ENCODE results near the gene SHC3.

Gene SHC3

GRCh38 chr9:89154651-89155336, 23.8 kb downstream of the SHC3 start:
- no peak for DNase-seq (ENCODE audit: low read depth)

DNA sequence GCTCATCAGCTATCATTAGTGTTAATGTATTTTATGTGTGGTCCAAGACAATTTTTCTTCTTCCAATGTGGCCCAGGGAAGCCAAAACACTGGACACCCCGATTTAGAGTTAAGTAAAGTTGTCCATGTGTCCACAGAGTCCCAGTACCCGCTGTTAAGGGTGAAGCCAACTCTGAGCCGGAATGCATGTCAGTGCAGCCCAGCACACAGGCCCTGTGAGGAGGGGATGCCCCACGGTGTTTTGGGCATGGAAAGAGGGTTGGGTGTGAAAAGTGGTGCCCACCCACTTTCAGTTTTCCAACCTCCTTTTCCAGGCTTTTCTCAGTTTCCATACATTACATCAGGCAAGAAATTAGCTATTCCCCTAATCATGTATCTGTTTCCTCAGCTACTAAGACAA, 24.4 kb downstream of the SHC3 start:
- DNase-seq (ENCODE audit: low read depth), result no peak

- DNase-seq (ENCODE audit: low read depth), result no peak
Measured at GRCh38 chr9:89153232-89154017, 25.2 kb downstream of the SHC3 start.

DNA sequence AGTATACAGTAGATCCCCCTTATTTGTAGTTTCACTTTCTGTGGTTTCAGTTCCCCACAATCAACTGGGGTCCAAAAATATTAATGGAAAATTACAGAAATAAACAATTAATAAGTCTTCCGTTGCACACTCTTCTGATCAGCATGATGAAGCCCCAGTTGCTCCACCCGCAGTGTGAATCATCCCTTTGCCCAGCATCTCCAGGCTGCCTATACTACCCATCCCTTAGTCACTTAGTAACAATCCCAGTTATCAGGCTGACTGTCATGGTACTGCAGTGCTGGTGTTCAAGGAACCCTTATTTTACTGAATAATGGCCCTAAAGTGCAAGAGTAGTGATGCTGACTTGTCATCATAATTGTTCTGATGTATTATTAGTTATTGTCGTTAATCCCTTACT, 28.9 kb downstream of the SHC3 start:
- DNase-seq (ENCODE audit: low read depth), result no peak

- no peak for DNase-seq (ENCODE audit: low read depth)
Measured at GRCh38 chr9:89145097-89145496, 33.5 kb downstream of the SHC3 start.

GRCh38 chr9:89144238-89144637, 34.4 kb downstream of the SHC3 start:
- no peak for DNase-seq (ENCODE audit: low read depth)

DNA sequence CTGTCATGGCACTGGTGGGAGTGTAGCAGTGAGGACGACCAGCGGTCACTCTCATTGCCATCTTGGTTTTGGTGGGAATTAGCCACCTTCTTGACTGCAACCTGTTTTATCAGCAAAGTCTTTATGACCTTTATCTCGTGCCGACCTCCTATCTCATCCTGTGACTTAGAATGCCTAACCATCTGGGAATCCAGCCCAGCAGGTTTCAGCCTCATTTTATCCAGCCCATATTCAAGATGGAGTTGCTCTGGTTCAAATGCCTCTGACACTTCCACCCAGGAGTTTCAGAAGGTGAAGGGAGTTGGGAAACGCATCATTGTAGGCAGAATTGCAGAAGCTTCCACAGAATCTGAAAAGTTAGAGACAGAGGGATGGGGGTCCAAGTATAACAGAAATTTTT, 35.4 kb downstream of the SHC3 start:
- no peak for DNase-seq (ENCODE audit: low read depth)

GRCh38 chr9:89139455-89139854, 39.2 kb downstream of the SHC3 start:
- DNase-seq (ENCODE audit: low read depth), result no peak

DNA sequence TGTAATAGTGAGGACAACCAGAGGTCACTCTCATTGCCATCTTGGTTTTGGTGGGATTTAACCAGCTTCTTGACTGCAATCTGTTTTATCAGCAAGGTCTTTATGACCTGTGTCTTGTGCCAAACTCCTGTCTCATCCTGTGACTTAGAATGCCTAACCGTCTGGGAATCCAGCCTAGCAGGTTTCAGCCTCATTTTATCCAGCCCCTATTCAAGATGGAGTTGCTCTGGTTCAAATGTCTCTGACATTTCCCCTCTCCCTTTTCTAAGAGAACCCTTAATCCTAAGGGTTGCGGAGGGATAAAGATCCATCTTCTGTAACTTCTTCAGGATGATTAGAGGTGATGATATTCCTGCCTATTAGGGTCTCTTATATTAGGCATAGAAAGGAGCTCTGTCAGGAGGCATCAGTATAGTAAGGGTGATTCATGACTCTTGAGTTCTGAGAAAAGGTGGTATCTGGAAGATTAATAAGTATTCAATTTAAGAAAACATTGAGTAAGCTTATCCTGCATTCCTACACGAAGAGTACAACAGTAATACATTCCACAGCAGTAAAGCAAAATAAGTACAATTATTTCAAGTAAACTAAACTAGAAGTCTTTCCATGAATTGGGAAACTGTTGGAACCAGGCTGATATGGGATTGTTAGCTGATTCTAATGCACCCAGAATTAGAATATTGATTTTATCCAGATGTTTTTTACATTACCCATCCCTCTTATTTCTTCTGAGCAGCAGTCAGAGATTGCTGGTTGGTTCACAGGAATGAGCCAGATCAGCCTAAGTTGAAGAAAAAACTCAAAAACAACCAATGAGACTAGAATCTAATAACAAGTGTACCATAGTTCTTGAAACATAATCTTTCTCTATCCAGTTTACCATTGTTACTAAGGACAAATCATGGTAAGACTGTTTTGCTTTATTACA, 39.9 kb downstream of the SHC3 start:
- DNase-seq (ENCODE audit: low read depth), result no peak

DNA sequence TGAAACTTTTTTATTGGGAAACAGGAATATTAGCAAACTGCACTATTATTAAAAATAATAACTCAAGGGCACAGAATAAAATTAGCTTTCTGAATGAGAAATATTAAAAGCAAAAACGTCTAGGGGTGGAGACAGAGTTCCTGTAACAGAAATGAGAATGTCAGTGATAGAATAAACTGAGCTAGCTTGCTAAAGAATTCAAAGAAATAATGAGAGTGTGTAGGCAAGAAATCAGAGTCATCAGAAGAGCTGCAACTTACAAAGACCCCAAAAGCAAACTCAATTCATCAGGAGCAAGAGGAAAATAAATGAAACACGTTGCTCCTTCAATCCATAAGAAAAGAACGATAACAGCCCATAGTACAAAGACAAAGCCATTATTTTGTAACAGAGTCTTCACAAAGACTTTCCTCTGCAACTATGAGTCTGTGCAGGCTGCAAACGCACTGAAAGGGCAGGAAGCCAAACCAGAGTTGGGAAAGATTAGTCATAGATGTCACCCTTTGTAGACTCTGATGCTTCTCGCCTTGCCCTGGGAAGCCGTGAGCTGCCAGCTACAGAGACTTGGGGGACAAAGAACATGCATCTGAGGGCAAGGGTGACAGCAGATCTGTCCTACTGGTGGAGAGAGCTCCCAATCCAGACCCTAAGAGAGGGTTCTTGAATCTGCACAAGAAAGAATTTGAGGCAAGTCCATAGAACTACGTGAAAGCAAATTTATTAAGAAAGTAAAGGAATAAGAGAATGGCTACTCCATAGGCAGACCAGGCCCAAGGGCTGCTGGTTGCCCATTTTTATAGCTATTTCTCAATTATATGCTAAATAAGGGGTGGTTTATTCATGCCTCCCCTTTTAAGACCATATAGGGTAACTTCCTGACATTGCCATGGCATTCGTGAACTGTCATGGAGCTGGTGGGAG, 40.8 kb downstream of the SHC3 start:
- DNase-seq (ENCODE audit: low read depth), result no peak

DNA sequence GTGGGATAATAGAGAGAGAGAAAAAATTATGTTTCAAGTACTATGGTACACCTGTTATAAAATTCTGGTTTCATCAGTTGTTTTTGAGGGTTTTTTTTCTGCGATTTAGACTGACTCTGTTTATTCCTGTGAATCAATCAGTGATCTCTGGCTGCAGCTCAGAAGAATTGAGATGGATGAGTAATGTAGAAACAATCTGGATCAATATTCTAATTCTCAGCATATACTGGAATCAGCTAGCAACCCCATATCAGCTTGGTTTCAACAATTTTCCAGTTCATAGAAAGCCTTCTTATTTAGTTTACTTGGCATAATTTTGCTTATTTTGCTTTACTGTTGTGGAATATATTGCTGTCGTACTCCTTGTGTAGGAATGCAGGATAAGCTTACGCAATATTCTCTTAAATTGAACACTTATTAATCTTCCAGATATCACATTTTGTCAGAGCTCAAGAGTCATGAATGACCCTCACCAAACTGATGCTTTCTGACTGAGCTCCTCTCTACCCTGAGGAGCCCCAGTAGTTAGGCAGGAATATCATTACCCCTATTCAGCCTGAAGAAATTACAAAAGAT, 42.9 kb downstream of the SHC3 start:
- no peak for DNase-seq (ENCODE audit: low read depth)

- DNase-seq (ENCODE audit: low read depth), result no peak
Measured at GRCh38 chr9:89134709-89135108, 43.9 kb downstream of the SHC3 start.

GRCh38 chr9:89122949-89123348, 55.7 kb downstream of the SHC3 start:
- DNase-seq (ENCODE audit: low read depth), result no peak

GRCh38 chr9:89120704-89121103, 57.9 kb downstream of the SHC3 start:
- no peak for DNase-seq (ENCODE audit: low read depth)

GRCh38 chr9:89116805-89117192, 61.8 kb downstream of the SHC3 start:
- DNase-seq (ENCODE audit: low read depth), result no peak

GRCh38 chr9:89116064-89116804, 62.4 kb downstream of the SHC3 start:
- DNase-seq (ENCODE audit: low read depth), result no peak

DNA sequence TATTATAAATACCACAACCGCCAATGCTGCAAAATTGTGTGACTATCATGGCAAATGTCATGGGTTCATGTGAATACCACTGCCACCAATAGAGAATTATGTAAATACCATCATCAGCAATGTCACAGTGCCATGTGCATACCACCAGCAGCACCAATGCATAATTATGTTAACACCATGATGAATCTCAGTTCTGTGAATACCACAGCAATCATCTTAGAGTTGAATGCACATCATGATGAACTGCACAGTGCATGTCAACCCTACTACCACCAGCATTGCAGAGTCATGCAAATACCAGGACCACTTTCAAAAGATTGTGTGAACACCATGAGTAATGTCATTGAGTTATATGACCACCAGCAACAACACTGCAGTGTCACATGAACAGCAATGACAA, 63.2 kb downstream of the SHC3 start:
- no peak for DNase-seq (ENCODE audit: low read depth)

DNA sequence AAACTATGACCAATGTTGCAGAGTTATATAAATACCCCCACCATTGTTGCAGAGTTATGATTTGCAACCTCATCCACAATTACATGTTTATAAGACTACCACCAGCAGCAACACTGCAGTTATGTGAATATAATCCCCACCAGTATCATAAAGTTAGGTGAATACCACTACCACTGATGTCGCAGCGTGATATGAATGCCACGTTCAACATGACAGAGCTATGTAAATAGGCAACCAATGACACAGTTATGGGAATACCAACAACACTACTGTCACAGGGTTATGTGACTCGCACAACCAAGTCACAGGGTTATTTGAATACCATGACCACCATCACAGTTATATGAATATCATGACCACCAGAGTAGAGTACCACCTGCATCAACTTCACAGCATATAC, 63.9 kb downstream of the SHC3 start:
- no peak for DNase-seq (ENCODE audit: low read depth)

DNA sequence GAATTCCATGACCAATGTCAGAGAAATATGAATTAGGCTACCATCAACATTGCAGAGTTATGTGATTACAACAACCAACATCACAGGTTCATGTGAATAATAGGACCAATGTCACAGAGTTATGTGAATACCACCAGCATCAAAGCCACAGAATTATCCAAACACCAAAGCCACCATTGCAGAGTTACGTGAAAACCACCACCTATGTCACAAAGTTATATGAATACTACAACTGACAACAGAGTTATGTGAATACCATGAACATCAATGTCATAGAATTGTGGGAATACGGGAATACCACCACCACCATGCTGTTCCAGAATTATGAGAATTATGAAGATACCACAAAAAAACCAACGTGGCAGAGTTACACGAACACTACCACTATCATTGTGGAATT, 64.8 kb downstream of the SHC3 start:
- no peak for DNase-seq (ENCODE audit: low read depth)

DNA sequence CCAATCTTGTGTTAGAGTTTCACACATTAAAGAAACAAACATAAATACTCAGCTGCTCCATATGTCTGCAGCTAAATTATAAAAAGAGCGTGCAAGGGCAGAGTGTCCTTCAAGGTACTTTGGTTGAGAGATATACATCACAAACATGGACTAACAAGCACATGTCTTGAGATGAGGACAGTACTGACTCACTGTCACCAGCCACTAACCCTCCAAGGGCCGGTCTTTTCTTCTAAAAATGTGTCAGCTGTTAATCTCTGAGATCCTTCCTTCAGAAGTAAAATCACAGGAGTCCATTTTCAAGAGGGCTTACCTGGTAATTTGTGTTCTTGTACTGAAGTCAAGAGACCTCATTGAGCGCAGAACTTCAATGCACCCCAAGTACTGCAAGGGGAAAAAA, 66.4 kb downstream of the SHC3 start:
- no peak for DNase-seq (ENCODE audit: low read depth)

GRCh38 chr9:89109666-89110065, 69.0 kb downstream of the SHC3 start:
- DNase-seq (ENCODE audit: low read depth), result no peak

Measured in activated gamma-delta T cell treated with anti-CD3 and anti-CD28 coated beads, Interleukin-2, amount 50 U/mL, for 16 hours (primary cell).